Brain pericyte (primary cell): ENCODE data around the gene MYL11.

Experiments
- DNase-seq: peaks from one replicate; pipeline ENCODE4 v3.0.0-alpha.2; 2012; ENCODE audit warnings: low read depth, low spot score

MYL11 gene

DNA sequence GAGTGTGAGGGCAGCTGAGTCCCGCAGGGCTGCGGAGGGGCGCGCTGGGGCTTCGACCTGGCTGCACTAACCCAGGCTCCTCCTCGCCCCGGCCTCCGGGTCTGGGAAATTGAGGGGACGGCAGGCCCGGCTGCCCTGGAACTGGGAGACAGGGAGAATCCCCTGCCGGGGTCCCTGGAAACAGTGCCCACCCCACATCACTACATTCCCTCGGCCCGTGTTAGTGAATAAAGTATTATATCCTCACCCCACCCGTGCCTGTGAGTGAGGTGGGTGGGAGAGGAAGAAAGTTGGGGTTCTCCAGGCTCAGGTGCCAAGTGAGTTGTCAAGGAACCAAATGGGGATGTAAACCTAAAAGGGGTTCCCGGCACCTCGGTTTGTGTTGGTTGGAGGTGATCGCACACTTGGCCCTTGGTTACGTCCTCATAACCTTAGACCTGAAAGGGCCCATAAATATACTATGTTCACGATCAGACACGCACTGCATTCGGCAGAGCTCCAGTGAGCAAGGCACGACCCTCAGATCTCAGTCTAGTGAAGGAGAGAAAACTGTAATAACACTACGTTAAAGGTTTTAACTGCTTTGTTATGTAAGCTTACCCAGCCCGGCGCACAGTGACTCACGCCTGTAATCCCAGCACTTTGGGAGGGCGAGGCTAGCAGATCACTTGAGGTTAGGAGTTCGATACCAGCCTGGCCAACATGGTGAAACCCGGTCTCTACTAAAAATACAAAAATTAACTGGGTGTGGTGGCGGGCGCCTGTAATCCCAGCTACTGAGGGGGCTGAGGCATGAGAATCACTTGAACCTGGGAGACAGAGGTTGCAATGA is 44.0 kb downstream of the MYL11 start:
- no peak for DNase-seq

DNA sequence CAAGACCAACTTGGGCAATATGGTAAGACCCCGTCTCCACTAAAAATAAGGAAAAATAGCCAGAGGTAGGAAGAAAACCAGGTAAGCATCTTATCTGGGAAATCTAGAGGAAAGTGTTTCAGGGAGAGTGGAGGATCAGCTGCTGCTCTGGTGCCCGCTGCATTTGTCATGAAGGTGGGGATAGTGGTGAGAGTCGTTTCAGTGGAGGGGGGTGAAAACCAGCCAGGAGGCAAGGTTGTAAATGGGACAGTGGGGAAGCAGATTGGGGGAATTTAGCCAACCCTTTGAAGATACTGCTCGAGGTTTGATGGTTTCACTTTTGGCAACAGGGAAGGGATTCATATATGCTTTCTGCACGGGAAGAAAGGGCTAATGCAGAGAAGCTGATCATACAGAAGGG is 46.4 kb downstream of the MYL11 start:
- DNase-seq = no peak
